Adipose tissue (tissue), 3 donors: ENCODE measurements around the gene ATXN1. TPM values are rescaled to one million over a fixed set of nuclear protein-coding genes. Genes with fewer than 3 reads are reported as not detected.

Source experiments
- H3K27ac ChIP-seq: one replicate; pipeline ENCODE4 v1.5.1; 2013; ENCODE audit warnings: low read depth, low read length
- WGBS, 3 donors: extraction: QIAGEN DNeasy Blood & Tissue Kit; methylation state at CpG; one replicate each; pipeline ENCODE4 v1.1.7; 2013; 5-methylcytosine and 5-hydroxymethylcytosine counted together
- polyA plus RNA-seq, 3 donors: library from polyadenylated mRNA; stranded (reverse); fragments of 200-250 nt; gene quantifications; one replicate each; pipeline ENCODE4 v1.2.3, GENCODE V29; 2013
- donor health status: healthy with polysubstance abuse.
- donor health status: Bipolar disorder and iron deficiency.
- donor health status: healthy.

The ATXN1 gene
- polyA plus RNA-seq, 3 donors = 2.6 to 7.2 (median 6.8) TPM

DNA sequence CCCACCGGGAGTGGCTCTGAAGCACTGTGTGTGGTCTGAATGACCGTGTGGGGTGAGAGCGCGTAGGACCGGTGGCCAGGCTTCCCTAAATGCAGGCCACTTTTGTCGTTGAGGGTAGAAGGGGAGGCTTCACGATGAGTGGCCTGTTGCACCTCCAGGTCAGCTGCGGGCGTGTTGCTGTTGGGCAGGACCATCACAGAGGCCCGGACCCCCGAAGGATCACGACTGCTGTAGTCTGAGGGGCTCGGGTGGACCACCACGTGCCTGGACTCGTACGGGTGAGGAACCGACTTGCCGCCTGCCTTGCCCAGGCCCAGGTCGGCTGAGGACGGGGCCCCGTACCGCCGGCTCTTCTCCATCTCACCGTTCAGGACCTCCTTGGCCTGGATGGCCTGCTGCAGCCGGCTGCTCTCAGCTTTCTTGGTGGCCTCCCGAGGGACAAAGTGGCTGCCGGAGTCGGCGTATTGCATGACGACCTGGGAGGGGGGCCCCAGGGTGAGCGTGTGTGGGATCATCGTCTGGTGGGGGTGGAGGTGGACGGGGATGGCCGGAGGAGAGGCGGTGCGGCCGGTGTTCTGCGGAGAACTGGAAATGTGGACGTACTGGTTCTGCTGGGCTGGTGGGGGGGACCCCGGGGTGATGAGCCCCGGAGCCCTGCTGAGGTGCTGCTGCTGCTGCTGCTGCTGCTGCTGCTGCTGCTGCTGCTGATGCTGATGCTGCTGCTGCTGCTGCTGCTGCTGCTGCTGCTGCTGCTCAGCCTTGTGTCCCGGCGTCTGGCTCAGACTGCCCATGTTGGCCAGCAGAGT lies 434.1 kb downstream of the ATXN1 start:
- H3K27ac ChIP-seq = no peak overlapping the region
- WGBS, 3 donors = 91 to 97% (median 96%) methylated on average over 43 of the region's 43 CpGs

GRCh38 chr6:16326531-16326930 lies 434.7 kb downstream of the ATXN1 start:
- no peak overlapping the region for H3K27ac ChIP-seq
- WGBS, 3 donors = 95 to 98% (median 97%) methylated on average over 22 of the region's 22 CpGs

- WGBS, 3 donors = 85 to 91% (median 90%) methylated on average over 7 of the region's 7 CpGs
- no peak overlapping the region for H3K27ac ChIP-seq
Measured at GRCh38 chr6:16324606-16325225, 436.5 kb downstream of the ATXN1 start.

DNA sequence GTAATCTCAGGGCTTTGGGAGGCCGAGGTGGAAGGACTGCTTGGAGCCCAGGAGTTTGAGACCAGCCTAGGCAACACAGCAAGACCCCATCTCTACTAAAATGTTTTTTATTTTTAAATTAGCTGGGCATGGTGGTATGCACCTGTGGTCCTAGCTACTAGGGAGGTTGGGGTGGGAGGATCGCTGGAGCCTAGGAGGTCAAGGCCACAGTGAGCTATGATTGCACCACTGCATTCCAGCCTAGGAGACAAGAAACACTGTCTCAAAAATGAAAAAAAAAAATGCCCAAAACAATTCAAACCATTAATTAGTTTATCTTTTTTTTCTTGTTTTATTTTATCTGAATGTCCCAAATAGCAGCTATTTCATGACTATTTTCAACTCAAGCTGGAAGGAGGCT lies 437.1 kb downstream of the ATXN1 start:
- 92 to 99% (median 98%) methylated on average over 2 of the region's 2 CpGs for WGBS, 3 donors
- no peak overlapping the region for H3K27ac ChIP-seq

DNA sequence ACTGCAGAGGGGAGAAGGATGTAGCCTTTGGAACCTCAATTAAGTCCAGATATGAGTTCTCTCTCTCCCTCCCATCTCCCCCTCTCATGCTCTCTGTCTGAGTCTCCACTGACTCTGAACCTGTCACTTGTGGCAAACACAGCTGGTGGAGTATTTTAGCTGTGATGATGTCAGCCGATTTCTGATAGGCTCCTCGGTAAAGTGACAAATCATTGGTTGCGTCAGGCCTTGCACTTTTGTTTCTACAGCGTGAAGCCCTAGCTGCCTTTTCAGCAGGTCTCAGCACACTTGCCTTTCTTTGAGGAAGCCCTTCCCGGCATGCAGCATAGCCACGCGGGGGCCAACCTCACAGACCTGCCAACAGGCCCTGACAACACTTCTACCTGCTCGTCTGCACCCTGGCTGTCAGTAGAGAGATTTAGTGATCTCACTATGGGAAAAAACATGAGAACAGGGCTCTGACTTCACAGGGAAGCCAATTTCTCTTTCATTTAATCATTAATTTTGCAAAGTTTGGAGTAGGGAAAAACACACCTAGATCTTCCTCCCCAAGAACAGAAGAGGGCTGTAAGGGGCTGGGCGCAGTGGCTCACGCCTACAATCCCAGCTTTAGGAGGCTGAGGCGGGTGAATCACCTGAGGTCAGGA lies 438.5 kb downstream of the ATXN1 start:
- no peak overlapping the region for H3K27ac ChIP-seq
- WGBS, 3 donors = 56 to 64% (median 59%) methylated on average over 11 of the region's 11 CpGs

- no peak overlapping the region for H3K27ac ChIP-seq
- 94 to 97% (median 97%) methylated on average over 11 of the region's 11 CpGs for WGBS, 3 donors
Measured at GRCh38 chr6:16321826-16322225, 439.4 kb downstream of the ATXN1 start.

GRCh38 chr6:16321341-16321710 lies 439.9 kb downstream of the ATXN1 start:
- 85 to 91% (median 87%) methylated on average over 7 of the region's 7 CpGs for WGBS, 3 donors
- H3K27ac ChIP-seq = no peak overlapping the region

DNA sequence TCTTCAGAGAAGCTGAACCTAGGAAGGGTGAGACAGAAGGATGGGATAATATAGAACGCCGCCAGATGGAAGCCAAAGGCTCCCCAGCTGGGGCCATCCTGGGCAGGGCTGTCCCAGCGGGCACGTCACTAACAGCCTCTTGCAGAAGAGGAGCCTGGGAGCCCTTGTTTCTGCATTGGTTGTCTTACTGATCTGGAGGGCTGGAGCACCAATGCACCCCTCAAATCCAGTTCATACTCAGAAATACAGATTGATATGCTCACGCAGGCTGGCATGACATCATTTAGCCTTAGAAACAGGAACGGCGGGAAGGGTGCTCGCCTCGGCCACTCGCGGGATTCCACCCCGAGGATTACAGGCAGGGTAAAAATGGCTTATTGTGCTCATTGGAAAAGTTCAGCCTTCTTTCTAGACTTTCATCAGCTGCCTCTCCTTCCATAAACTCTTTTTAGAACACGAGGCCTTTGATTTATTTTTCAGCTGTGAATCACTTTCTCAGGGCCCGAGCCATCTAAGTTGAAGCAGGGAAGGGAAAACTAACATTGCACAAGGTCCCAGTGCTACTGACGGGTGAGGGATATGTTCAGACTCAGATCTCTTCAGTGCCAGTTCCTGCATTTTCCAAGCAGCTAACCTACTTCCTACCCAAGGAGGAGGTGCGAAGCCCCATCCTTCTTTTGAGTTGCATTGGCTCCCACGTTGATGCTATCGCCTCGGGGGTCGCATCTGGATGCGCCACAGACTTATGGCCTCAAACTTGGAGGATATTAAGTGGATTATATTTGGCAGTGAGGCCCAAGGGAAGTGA lies 440.5 kb downstream of the ATXN1 start:
- H3K27ac ChIP-seq = no peak overlapping the region
- WGBS, 3 donors = 74 to 90% (median 78%) methylated on average over 21 of the region's 21 CpGs

- H3K27ac ChIP-seq = no peak overlapping the region
- 21 to 51% (median 30%) methylated on average over 16 of the region's 16 CpGs for WGBS, 3 donors
Measured at GRCh38 chr6:16319813-16320532, 441.3 kb downstream of the ATXN1 start.

- 95 to 96% (median 96%) methylated on average over 8 of the region's 8 CpGs for WGBS, 3 donors
- H3K27ac ChIP-seq = no peak overlapping the region
Measured at GRCh38 chr6:16318953-16319720, 442.1 kb downstream of the ATXN1 start.

GRCh38 chr6:16318538-16318937 lies 442.7 kb downstream of the ATXN1 start:
- no peak overlapping the region for H3K27ac ChIP-seq
- WGBS, 3 donors = 55 to 73% (median 73%) methylated on average over 6 of the region's 6 CpGs

- WGBS, 3 donors = 60 to 64% (median 63%) methylated on average over 7 of the region's 7 CpGs
- no peak overlapping the region for H3K27ac ChIP-seq
Measured at GRCh38 chr6:16316741-16317251, 444.5 kb downstream of the ATXN1 start.

GRCh38 chr6:16314296-16314695 lies 447.0 kb downstream of the ATXN1 start:
- no peak overlapping the region for H3K27ac ChIP-seq
- 92 to 97% (median 93%) methylated on average over 4 of the region's 4 CpGs for WGBS, 3 donors

GRCh38 chr6:16313732-16314131 lies 447.5 kb downstream of the ATXN1 start:
- no peak overlapping the region for H3K27ac ChIP-seq
- WGBS, 3 donors = 88 to 99% (median 98%) methylated on average over 9 of the region's 9 CpGs

- WGBS, 3 donors = 92 to 98% (median 97%) methylated on average over 6 of the region's 6 CpGs
- no peak overlapping the region for H3K27ac ChIP-seq
Measured at GRCh38 chr6:16311763-16312162, 449.5 kb downstream of the ATXN1 start.

GRCh38 chr6:16306334-16306733 lies 454.9 kb downstream of the ATXN1 start:
- 84 to 93% (median 91%) methylated on average over 20 of the region's 20 CpGs for WGBS, 3 donors
- H3K27ac ChIP-seq = no peak overlapping the region

- no peak overlapping the region for H3K27ac ChIP-seq
- 81 to 92% (median 91%) methylated on average over 17 to 19 of the region's 19 CpGs for WGBS, 3 donors
Measured at GRCh38 chr6:16305788-16306187, 455.5 kb downstream of the ATXN1 start.
